SU-DHL-6 (cell line): ENCODE results near the gene RTP2.
A peak's percentile ranks its signal among the peaks of the same experiment; 100 is the strongest.

Experiments
- H2AFZ ChIP-seq: fragments of 200-600 bp; sonication (generic); 2 replicates; pipeline ENCODE4 v1.6.1; 2014; ENCODE audit warnings: low read depth, mild to moderate bottlenecking, moderate library complexity, mixed read lengths, antibody characterized with exemption, low read length; ENCODE audit not compliant: severe bottlenecking
- H3F3A ChIP-seq: fragments of 200-600 bp; shearing (Covaris generic); 2 replicates; pipeline ENCODE4 v1.6.0; 2016; ENCODE audit warnings: antibody characterized with exemption, mild to moderate bottlenecking; ENCODE audit not compliant: insufficient read depth
- H3K27ac ChIP-seq: fragments of 200-600 bp; sonication (generic); 2 replicates; pipeline ENCODE4 v1.5.1; 2016; ENCODE audit warnings: low read depth, mild to moderate bottlenecking, low read length, moderate library complexity, mixed read lengths
- H3K27me3 ChIP-seq: fragments of 200-600 bp; sonication (generic), shearing (Covaris generic); 2 replicates; pipeline ENCODE4 v1.6.0; 2014; ENCODE audit warnings: mild to moderate bottlenecking, low read length
- H3K36me3 ChIP-seq: fragments of 200-600 bp; sonication (generic); 2 replicates; pipeline ENCODE4 v1.6.1; 2014; ENCODE audit warnings: mild to moderate bottlenecking, low read length, mixed read lengths
- H3K4me2 ChIP-seq: fragments of 300-600, 200-600 bp; shearing (Covaris generic), sonication (generic); 2 replicates; pipeline ENCODE4 v1.6.0; 2014; ENCODE audit warnings: low read length, low read depth, mild to moderate bottlenecking; ENCODE audit not compliant: poor library complexity, severe bottlenecking
- H3K4me3 ChIP-seq: fragments of 200-600 bp; sonication (generic); 2 replicates; pipeline ENCODE4 v1.5.1; 2014; ENCODE audit warnings: antibody characterized with exemption, low read length, mild to moderate bottlenecking, mixed read lengths; ENCODE audit not compliant: insufficient read depth, poor library complexity, severe bottlenecking
- H3K79me2 ChIP-seq: fragments of 200-600 bp; sonication (generic); 2 replicates; pipeline ENCODE4 v1.6.1; 2014; ENCODE audit warnings: mild to moderate bottlenecking, low read length, moderate library complexity; ENCODE audit not compliant: insufficient read depth
- H3K9ac ChIP-seq: fragments of 200-600 bp; sonication (generic); 2 replicates; pipeline ENCODE4 v1.7.0; 2014; ENCODE audit warnings: mild to moderate bottlenecking, low read length
- H3K9me2 ChIP-seq: fragments of 200-600 bp; sonication (generic); replicated peaks from 2 replicates; pipeline ENCODE4 v1.6.1; 2014; ENCODE audit warnings: low read length; ENCODE audit not compliant: insufficient read depth
- H3K9me3 ChIP-seq: fragments of 200-600 bp; sonication (generic); 2 replicates; pipeline ENCODE4 v1.6.1; 2014; ENCODE audit warnings: low read length, mixed read lengths; ENCODE audit not compliant: insufficient read depth
- H4K20me1 ChIP-seq: fragments of 200-600 bp; sonication (generic); 2 replicates; pipeline ENCODE4 v1.6.1; 2014; ENCODE audit warnings: low read depth, mild to moderate bottlenecking, antibody characterized with exemption, low read length, moderate library complexity, mixed read lengths
- EZH2phosphoT487 ChIP-seq: fragments of 200-600 bp; sonication (generic), shearing (Covaris generic); conservative IDR thresholded peaks from 2 replicates; pipeline ENCODE4 v1.6.1; 2018; ENCODE audit warnings: mild to moderate bottlenecking, antibody characterized with exemption, low read length, moderate library complexity, mixed read lengths
- TF ChIP-seq, protein P1 (sequence below): fragments of 200-600 bp; sonication (generic); IDR thresholded peaks from one replicate; pipeline ENCODE4 v1.5.1; 2017; ENCODE audit warnings: antibody characterized with exemption, mild to moderate bottlenecking, low read length, moderate library complexity; ENCODE audit not compliant: insufficient read depth, poor library complexity, severe bottlenecking

Gene RTP2

DNA sequence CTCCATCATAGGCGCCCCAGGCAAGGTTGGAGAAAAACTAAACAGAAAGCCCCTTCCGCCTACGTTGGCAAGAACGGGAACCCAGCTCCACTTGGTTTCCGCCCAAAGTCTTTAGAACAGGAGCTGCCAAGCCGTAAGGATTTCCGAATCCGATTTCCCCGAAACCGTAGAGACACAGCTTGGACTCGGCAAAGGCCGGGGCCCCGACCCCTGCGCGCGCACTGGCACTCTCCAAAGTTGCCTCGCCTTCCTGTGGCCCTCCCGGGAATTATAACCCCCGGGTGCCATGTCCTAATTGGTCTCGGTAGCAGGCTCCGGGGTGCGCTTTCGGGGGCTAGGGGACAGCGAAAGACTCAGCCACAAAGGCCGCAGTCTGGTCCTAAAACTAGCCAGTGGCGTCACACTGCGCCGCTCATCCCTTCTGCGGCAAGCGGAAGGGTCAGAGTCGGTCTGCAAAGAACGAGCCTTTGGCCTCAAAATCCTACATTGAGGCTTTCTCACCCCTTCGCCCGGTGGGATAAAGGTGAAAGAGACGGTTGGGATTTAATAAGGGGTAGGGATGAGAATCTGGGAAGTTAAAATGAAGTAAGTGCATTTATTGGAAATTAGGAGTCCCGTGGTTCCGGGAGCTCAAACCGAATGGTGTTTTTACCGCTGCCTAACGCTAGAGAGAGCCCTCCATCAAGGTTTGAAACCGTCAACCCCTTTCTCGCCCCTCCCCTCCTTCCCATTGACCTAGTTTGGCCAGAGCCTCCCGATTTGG lies 36.2 kb upstream of the RTP2 start:
- Histone ChIP-seq H3K9me3 (no peaks in the 10 kb centered on the region), H3K27me3 (no peaks in the 10 kb centered on the region), H3K79me2 (peaks cover 99% of the 10 kb centered on the region), H3K4me3 (peak overlapping the region; percentile 99), H4K20me1 (peaks cover 16% of the 10 kb centered on the region), H3K9ac (peak overlapping the region; percentile 99), H3K36me3 (peaks cover 33% of the 10 kb centered on the region), H3K4me2 (peak overlapping the region; percentile 97), H2AFZ (no peak overlapping the region), H3K27ac (peak overlapping the region; percentile 92), H3K9me2 (no peaks in the 10 kb centered on the region), H3F3A (peaks cover 93% of the 10 kb centered on the region)
- no peak for TF ChIP-seq EZH2phosphoT487
- TF ChIP-seq, protein P1, sequence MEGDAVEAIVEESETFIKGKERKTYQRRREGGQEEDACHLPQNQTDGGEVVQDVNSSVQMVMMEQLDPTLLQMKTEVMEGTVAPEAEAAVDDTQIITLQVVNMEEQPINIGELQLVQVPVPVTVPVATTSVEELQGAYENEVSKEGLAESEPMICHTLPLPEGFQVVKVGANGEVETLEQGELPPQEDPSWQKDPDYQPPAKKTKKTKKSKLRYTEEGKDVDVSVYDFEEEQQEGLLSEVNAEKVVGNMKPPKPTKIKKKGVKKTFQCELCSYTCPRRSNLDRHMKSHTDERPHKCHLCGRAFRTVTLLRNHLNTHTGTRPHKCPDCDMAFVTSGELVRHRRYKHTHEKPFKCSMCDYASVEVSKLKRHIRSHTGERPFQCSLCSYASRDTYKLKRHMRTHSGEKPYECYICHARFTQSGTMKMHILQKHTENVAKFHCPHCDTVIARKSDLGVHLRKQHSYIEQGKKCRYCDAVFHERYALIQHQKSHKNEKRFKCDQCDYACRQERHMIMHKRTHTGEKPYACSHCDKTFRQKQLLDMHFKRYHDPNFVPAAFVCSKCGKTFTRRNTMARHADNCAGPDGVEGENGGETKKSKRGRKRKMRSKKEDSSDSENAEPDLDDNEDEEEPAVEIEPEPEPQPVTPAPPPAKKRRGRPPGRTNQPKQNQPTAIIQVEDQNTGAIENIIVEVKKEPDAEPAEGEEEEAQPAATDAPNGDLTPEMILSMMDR, result peak; percentile 40

DNA sequence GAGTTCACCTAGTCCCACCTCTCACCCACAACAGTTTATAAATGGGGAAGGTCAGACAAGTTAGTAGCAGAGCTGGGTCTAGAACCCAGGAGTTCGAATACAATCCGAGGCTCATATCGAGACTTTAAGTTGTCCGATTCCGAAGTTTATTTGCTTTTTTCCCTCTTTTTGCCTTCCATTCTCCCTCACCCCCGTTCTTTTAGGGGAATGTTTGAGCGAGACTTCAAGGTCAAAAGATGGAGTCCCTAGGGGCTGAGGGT lies 35.6 kb upstream of the RTP2 start:
- peaks cover 93% of the 10 kb centered on the region for H3F3A ChIP-seq
- H3K4me3 ChIP-seq, result peak overlapping the region; percentile 99
- H3K36me3 ChIP-seq, result peaks cover 37% of the 10 kb centered on the region
- H3K79me2 ChIP-seq, result peaks cover 99% of the 10 kb centered on the region
- peak overlapping the region; percentile 97 for H3K4me2 ChIP-seq
- no peaks in the 10 kb centered on the region for H3K9me3 ChIP-seq
- H3K9me2 ChIP-seq, result no peaks in the 10 kb centered on the region
- TF ChIP-seq EZH2phosphoT487, result no peak
- TF ChIP-seq, protein P1, result no peak
- H3K9ac ChIP-seq, result peak overlapping the region; percentile 99
- H2AFZ ChIP-seq, result no peak overlapping the region
- no peaks in the 10 kb centered on the region for H3K27me3 ChIP-seq
- peaks cover 21% of the 10 kb centered on the region for H4K20me1 ChIP-seq
- peak overlapping the region; percentile 92 for H3K27ac ChIP-seq

DNA sequence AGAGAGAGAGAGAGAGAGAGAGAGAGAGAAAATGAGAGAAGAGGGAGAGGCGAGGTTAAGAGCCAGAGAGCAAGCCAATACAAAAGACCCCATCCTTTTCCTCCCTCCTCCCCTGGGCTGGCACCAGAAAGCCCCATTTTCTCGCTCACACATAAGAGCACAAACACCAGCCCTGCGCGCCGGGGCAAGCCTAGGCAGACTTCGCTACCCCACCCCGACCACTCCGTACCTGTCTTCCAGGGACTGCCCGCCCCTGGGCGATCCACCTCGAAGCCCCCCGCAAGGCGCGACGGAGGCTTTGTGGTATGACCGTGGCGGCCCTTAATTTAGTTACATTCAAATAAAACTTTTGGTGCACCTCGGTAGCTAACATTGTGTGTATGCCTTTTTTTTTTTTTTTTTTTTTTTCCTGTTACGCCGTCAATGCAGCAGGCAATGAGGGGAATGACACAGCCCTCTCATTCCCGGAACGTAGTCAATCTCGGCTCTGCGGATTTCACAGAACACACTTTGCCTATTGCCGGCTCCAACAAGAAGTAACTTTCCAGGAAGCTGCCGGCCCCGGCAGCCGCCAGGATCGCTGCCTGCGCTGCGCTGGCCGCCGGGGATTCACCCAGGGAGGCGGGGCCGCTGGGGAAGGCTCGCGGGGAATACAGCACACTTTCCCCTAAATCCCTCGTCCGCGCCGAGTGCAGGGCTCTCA lies 35.2 kb upstream of the RTP2 start:
- no peak overlapping the region for H2AFZ ChIP-seq
- peaks cover 23% of the 10 kb centered on the region for H4K20me1 ChIP-seq
- peak overlapping the region; percentile 99 for H3K4me3 ChIP-seq
- H3F3A ChIP-seq, result peaks cover 93% of the 10 kb centered on the region
- peaks cover 99% of the 10 kb centered on the region for H3K79me2 ChIP-seq
- no peaks in the 10 kb centered on the region for H3K9me2 ChIP-seq
- H3K27me3 ChIP-seq, result no peaks in the 10 kb centered on the region
- no peaks in the 10 kb centered on the region for H3K9me3 ChIP-seq
- H3K9ac ChIP-seq, result peak overlapping the region; percentile 99
- peak overlapping the region; percentile 97 for H3K4me2 ChIP-seq
- H3K36me3 ChIP-seq, result peaks cover 37% of the 10 kb centered on the region
- H3K27ac ChIP-seq, result peak overlapping the region; percentile 92
- TF ChIP-seq, protein P1, result no peak
- TF ChIP-seq EZH2phosphoT487, result no peak
